Prostate gland (tissue), 2 donors: Measurements from ENCODE around the gene FAM222B.

Experiments used
- CTCF ChIP-seq, 4 experiments: fragments of 200-600 bp in 2 of 4; fragments of 450-650 bp in 2 of 4; sonication (generic) in 2 of 4; IDR thresholded peaks; 1 replicate in 3 of 4; 2 replicates in 1 of 4; pipeline ENCODE4 v1.5.1; 2016 to 2019; ENCODE audit warnings: antibody characterized with exemption in 4 of 4, mild to moderate bottlenecking in 2 of 4, moderate library complexity in 2 of 4
- POLR2A ChIP-seq: fragments of 450-650 bp; IDR thresholded peaks from one replicate; pipeline ENCODE4 v1.6.1; 2016; ENCODE audit warnings: antibody characterized with exemption, mild to moderate bottlenecking
- POLR2AphosphoS5 ChIP-seq: sonication (generic); formaldehyde crosslinking; IDR thresholded peaks from one replicate; pipeline ENCODE4 v1.6.1; 2017; ENCODE audit warnings: antibody characterized with exemption

- TF ChIP-seq CTCF (IDR thresholded peaks at IDR 0.05): no peak
- TF ChIP-seq POLR2AphosphoS5: no peak
- no peak for TF ChIP-seq POLR2A
Observed at GRCh38 chr17:28788100-28788499, 54.5 kb downstream of the FAM222B start.
